Middle frontal gyrus (tissue), 1 donor: ENCODE results near the gene MAST4.

Source experiments
- DNase-seq: peaks from one replicate; pipeline ENCODE4 v3.0.0-alpha.2; 2015; ENCODE audit warnings: low spot score; ENCODE audit errors: extremely low spot score

MAST4 gene

DNA sequence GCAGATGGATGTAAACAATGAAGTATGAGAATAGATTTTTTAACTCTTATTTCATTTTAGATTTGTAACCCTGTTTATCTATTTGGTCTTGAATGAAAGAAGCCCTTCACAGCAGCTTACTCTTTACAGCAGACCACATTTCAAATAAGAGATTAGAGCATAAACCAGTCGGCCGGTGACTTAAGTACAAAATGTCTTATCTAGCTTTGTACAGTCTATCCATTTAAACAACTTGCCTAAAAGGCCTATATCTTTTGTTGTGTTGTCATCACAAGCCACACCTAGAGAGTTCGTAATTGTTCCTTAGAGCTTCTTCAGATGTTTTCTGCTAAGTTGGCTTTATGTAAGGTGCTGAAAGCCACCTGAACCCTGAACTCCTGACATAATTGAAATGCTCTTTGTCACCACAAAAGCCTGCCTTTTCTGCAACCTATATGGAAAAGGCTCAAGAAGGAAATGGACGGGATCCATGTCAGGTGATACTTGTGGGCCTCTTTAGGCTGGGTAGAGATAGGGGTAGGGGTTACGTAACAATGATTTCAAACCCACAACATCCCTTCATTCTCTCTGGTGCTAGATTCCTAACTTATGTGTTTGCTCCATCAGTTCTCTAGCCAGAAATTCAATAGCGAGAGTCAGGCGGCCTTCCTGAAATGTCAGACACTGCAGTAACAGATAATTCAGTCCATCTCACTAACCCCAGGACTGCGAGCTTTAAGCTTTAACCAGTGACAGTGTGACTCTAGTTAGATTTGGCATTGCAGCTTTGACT lies 437.9 kb downstream of the MAST4 start:
- no peak for DNase-seq

GRCh38 chr5:67035098-67035740 lies 439.0 kb downstream of the MAST4 start:
- DNase-seq, result no peak

- no peak for DNase-seq
Observed at GRCh38 chr5:67037171-67037570, 441.0 kb downstream of the MAST4 start.

GRCh38 chr5:67038817-67039603 lies 442.8 kb downstream of the MAST4 start:
- no peak for DNase-seq

GRCh38 chr5:67042176-67043003 lies 446.2 kb downstream of the MAST4 start:
- no peak for DNase-seq

DNA sequence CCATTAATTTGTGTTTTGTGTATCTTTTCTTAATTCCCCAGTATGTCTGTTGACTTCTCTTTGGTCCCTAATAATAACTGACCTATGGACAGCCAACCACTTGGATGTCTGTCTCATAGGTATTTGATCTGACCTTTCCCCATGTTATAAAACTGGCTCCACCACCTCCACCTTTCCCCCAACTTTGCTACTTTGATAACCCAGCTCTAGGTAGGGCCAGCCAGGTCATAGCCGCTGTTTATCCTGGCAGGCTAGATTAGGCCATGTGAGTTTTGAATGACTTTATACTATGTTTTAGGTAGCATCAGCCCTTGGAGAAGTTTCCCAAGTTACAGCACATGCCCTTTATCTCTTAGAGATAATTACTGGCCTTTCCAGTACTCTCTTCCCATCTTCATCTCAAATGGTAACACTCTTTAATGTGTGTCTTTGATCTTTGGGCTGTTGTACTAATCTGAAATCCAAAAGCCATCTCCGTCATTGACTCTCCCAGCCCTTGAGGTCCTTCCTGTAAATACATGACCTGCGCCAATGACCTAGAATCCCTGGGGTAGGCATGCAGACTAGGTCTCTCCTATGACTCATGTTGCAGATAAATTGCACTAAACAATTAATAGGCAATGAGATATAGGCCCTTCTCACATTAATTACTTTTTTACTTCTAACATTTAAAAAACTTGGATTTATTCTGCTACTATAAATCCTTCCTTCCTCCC lies 447.8 kb downstream of the MAST4 start:
- no peak for DNase-seq

DNA sequence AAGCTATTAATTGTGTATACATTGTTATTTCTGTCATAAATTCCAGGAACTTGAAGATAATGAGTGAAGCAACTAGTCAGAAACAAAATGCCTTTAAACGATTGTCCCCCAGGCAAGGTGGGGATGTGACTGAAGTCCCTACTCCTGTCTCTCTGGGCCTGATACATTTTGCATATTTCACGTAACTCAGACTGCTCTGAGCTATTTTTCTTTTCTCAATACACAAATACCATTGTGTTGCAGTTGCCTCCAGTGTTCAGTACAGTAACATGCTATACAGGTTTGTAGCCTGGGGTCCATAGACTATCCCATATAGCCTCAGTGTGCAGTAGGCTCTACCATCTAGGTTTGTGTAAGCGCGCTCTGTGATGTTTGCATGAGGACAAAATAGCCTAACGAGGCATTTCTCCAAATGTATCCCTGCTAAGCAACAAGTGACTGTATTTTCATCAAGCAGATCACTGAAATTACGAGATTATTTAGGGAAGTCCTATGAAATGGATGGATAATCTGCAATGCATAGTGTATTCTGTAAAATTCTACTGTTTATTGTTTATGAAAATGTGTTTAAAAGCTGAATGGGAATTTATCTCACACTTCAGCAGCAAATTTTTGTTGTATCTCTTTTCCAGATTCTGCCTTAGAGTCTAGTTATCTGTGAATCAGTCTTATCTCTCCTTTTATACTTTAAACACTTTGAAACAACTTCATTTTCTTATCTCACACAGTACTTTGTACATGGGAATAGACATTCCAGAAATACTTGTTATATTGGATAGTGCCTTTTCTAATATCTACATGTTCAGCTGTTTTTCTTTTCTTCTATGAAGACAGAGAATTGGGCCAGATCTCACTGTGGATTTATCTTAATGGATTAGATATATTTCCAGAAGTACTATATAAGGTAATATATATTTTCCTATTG lies 449.9 kb downstream of the MAST4 start:
- no peak for DNase-seq

DNA sequence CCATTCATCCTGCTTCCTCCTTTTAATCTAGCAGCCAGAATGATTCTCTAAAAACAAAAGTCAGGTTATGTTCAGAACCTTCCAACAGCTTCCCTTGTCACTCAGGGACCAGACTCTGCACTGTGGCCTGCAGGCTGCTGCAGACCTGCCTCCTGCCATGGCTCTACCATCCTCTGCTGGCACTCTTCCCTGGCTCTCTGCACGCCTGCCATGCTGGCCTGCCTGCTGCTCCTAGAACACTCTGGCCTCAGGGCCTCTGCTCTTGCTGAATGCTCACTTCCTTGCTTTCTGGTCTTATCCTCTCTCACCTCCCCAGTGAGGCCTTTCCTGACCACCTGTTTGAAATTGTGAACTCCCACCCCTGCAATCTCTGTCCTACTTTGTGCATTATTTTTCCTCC lies 451.0 kb downstream of the MAST4 start:
- no peak for DNase-seq

DNA sequence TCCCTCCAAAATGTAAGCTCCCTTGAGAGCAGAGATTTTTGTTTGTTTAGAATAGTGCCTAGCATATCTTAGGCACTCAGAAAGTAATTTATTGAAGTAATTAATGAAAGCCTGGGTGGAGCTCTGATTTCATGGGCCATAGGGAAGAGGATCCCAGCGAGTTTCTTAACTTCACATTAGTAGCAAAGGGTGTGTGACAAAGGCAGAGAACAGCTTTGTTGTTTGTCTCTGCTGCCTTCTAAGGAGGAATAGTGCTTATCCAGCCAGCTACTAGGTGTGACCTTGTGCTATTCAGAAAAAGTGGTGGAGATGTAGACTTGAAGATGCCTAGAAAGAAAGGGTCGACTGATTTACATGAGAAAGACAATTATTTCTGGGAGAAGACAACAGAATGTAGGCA lies 451.4 kb downstream of the MAST4 start:
- no peak for DNase-seq

DNA sequence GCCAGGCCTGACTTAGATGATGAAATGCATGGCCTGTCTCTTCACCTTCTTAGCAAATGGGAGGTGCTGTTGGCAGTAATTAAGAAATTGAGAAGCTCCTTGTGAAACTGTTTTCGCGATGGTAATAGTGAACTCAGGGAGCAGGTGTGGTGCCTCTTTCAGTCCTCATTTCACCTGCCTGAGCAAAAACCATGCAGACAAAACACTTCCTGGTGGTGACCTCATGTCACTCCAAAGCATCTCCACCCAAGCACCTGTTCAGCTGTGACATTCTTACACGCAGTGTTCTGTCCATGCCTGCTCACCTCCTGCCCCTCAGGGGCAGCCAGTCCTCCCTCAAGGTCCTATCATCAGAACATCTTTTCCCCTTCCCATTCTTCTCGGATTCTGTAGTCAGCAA lies 453.9 kb downstream of the MAST4 start:
- no peak for DNase-seq

DNA sequence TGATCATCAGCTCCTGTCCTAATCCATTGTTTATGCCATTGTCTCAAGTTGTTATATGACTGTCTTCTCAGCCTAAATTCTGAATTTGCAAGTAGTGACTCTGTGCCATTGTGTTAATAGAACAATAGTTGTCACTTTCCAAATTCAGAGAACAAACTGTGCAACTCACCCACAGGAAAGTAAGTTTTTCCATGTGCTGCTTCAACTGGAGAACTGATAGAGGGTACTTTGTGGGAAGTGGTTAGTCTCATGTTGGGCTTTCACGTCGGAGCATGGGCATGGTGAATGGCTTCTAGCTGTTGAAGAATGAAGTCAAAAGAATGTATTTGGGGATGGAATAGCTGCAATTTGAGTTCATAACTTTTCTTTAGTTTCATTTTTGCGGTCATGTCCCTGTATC lies 454.4 kb downstream of the MAST4 start:
- no peak for DNase-seq

DNA sequence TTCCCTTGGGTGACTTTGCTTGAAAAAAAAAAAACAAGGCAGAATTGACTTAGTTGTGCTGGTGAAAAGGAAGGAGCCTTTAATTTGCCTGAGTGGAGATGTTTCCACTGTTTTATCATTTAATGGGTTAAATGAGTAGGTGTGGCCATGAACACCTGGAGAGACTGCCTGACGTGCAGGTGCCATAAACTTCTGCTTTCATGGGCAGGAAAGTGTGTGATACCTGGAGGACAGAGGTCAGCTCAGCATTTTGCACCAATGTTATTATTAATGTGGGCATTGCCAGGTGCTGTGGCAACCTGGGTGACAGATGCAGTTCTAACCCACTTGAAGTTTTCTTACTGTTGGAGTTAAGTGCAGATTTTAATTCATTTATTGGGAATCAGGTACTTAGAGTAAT lies 455.0 kb downstream of the MAST4 start:
- no peak for DNase-seq

DNA sequence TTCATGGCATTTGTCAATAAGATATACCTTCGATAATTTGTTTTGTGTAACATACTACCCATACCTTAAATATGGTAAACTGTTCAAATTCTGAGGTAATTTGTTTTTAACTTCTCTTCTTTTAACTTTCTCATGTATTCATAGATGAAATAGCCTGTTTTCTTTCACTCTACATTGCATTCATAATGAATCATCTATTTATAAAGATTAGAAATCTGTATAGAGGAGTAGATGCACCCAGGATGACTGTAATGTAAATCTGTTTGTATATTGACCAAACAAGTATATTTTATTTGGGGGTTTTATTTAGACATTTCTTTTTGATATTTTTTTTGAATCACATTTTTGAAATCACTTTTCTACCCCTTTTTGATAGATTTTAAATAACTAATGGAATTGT lies 455.8 kb downstream of the MAST4 start:
- DNase-seq, result no peak

GRCh38 chr5:67053229-67053628 lies 457.0 kb downstream of the MAST4 start:
- DNase-seq, result no peak

GRCh38 chr5:67058998-67059743 lies 463.0 kb downstream of the MAST4 start:
- DNase-seq, result no peak

DNA sequence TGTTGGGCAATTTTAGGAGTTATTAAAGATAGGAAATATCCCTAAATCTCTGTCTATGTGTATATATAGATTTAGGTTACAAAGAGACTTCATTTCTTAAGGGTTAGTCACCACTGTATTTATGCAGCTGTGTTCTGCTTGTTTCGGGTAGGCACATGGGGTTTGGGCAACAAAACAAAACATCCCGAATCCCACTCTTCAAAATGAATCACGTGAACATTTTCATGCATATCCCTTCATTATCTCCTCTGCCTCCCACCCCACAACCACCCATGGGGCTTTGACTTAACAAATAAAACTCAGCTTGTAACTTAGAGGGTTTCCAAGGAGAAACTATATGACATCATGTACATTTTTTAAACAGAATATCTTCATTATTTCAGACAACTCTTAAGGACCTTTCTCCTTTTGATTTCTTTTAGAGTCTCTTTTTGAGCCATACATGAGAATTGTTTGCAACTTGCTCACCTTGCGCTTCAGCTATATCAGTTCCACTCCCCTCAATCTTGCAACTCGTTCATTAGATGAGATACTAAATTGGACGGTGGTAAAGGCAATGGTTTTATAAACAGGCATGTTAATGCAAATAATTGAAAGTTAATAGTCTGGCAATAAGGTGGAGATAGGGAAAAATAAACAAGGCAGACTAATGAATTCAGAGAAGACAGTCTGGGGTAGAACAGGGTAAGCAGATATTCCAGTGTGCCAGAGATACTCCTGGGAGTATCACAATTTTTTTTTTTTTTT lies 463.7 kb downstream of the MAST4 start:
- no peak for DNase-seq

DNA sequence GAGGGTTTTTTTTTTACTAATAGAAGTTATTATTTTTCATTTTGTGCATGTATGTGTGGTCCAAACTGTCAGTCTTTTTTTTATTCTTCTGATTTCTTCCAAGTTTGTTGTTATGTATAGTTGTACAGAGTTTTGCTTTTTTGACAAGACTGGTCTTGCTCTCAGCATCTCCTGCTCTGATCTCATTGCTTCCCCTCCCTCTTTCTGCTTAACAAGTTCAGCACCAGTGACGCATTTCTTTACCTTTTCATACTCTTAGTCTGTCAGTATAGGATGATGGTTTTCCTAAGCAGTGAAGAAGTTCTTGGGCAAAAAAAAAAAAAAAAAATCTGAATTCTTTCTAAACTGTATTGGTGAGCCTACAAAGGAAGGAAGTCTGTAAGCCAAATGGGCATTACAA lies 465.3 kb downstream of the MAST4 start:
- no peak for DNase-seq

- no peak for DNase-seq
Observed at GRCh38 chr5:67063055-67063454, 466.9 kb downstream of the MAST4 start.
